Fibroblast of mammary gland (primary cell): ENCODE data around the gene PARP9.

Experiments used
- DNase-seq: peaks from one replicate; pipeline ENCODE4 v3.0.0-alpha.2; 2010; ENCODE audit warnings: low read depth
- H3K4me3 ChIP-seq: 2 replicates; pipeline ENCODE4 v1.5.1; 2011; ENCODE audit warnings: low read depth, mild to moderate bottlenecking, low read length, moderate library complexity; ENCODE audit not compliant: control insufficient read depth
- TF ChIP-seq, protein P1 (sequence below): conservative IDR thresholded peaks from 2 replicates; pipeline ENCODE4 v1.5.1; 2011; ENCODE audit warnings: low read depth, low read length, inconsistent platforms; ENCODE audit not compliant: control insufficient read depth, insufficient read depth

PARP9 gene

DNA sequence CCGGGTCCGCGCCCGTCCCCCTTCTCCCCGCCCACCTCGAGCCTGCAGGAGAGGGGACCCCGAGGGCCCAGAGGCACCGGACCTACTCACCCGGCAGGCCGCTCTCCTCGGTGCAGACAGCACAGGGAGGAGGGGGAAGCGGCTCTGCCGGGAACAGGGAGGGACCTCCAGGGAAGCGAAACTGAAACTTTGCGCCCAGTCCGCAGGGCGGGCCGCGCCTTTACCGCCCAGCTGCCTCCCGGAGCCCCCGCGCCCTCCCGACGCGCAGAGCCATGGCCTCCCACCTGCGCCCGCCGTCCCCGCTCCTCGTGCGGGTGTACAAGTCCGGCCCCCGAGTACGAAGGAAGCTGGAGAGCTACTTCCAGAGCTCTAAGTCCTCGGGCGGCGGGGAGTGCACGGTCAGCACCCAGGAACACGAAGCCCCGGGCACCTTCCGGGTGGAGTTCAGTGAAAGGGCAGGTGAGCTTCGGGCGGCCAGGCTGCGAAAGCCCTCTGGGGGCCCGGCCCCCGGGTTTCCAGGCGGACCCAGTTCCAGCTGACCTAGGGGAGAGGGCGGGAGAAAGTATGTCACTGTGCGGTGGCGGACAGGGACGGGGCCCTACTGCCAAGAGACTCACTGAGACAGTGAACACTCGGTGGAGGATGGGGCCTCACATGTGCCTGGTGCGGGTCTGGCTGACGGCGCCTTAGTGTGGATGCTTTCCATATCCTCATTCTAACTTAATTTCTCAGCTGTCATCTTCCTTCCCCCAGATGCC lies at the start of gene PARP9, which contains the start of gene DTX3L:
PARP9 (minus strand) TSS at position 146 of the 758 bp plus-strand sequence. CDS start 4,680 bp downstream, outside the sequence.
DTX3L (plus strand) TSS at position 184 of the 758 bp plus-strand sequence; CDS start at position 273, 89 bp downstream.
- DNase-seq, result peak; percentile 72
- H3K4me3 ChIP-seq, result peak within 1 kb of the TSS; percentile 83
- TF ChIP-seq, protein P1, sequence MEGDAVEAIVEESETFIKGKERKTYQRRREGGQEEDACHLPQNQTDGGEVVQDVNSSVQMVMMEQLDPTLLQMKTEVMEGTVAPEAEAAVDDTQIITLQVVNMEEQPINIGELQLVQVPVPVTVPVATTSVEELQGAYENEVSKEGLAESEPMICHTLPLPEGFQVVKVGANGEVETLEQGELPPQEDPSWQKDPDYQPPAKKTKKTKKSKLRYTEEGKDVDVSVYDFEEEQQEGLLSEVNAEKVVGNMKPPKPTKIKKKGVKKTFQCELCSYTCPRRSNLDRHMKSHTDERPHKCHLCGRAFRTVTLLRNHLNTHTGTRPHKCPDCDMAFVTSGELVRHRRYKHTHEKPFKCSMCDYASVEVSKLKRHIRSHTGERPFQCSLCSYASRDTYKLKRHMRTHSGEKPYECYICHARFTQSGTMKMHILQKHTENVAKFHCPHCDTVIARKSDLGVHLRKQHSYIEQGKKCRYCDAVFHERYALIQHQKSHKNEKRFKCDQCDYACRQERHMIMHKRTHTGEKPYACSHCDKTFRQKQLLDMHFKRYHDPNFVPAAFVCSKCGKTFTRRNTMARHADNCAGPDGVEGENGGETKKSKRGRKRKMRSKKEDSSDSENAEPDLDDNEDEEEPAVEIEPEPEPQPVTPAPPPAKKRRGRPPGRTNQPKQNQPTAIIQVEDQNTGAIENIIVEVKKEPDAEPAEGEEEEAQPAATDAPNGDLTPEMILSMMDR, result no peak

DNA sequence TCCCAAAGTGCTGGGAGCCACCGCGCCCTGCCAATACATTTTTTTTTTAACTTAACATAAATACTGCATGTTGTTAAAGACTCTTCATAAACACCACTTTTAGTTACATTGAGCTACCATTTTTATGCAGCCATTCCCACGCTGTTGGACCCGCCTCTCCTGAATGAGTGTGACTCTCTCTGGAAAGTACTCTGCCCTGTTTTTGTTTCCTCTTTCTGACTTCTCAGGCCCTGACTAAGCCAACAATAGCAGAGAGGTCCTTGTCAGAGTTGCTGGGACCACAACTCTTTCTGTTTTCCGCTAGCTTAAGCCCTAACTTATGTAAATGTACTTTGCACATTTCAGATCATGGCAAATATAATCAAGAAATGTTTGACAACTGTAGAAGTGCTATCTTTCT lies 48.6 kb upstream of the PARP9 start:
- no peak overlapping the region for H3K4me3 ChIP-seq
- no peak for DNase-seq
- TF ChIP-seq, protein P1, result no peak

DNA sequence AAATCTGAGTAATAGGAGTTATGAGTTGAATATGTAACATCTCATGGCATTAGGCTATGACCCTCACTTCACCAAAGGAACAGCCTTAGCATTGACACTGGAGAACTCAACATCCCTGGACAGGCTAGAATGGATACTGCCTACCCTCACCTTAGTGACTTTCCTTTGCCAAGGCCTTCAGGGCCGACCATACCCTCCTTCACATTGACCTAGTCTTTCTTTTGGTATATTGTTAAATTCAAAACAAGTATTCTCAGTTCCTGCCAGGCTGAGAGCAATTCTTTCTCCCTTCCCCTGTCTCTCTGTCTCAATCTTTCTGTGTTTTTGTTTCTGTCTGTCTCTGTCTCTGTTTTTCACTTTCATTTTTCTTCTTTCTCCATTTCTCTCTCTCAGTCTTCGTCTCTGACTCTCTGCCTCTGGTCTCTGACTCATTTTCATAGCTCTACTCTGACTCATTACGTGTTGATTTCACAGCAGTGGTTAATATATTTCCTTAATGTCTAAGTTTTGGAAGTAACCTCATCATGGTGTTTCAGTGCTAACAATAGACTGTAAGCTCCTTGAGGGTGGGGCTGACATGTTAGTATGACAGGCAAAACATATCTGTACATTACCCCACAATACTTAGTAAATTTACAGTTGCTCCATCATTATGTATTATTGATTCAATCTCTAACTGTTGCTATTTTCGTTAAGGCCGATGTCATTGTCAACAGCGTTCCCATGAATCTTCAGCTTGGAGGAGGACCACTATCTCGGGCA lies 45.9 kb upstream of the PARP9 start:
- H3K4me3 ChIP-seq, result no peak overlapping the region
- TF ChIP-seq, protein P1, result no peak
- peak; percentile 94 for DNase-seq

DNA sequence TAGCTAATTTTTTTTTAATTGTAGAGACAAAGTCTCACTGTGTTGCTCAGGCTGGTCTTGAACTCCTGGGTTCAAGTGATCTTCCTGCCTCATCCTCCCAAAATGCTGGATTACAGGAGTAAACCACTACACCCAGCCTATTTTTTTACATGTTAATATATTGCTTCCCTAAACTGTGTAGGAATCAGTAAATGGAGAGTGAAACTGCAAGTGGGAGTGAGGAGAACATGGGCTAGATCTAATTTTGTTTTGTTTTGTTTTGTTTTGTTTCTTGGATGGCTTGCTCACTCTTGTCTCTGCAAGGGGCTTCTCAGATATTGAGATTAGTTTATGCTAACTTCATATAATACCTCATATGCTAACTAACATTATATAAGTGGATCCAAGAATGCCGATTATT lies 44.8 kb upstream of the PARP9 start:
- TF ChIP-seq, protein P1, result no peak
- H3K4me3 ChIP-seq, result no peak overlapping the region
- no peak for DNase-seq

DNA sequence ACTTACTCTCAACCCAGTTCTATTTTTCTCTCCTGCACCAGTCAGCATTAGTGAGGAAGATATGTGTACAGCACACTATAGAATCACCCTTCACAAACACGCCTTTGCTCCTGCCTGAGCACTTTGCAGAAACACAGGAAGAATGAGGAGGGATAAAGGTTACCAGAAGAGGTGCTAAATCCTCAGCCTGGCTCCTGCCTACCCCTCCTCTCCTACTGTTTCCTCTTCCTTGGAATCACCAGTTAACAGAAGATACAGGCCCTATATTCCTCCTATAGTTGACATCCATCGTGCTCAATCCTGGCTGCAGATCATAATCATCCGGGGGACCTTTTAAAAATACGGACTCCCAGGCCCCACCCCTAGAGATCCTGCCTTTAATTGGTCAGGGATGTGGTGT lies 42.2 kb upstream of the PARP9 start:
- DNase-seq, result no peak
- no peak overlapping the region for H3K4me3 ChIP-seq
- TF ChIP-seq, protein P1, result no peak

DNA sequence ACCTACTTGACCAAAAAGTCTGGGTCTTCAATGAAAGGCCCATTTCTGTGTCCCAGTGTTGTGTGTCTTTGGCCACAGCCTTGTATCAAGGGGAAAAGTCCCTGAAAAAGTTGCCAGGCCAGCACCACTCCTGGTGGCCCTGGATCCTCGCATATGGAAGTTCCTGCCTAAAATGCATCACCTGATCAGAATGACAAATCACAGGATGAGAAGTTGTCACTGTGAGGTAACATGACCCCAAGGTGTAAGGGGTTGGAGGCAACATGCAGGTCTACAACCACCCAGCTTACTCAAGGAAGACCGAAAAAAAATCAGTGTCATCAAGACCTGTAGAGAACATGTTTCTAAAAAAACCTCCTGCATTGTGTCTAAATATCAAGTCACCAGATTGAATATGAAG lies 39.0 kb upstream of the PARP9 start:
- no peak for DNase-seq
- TF ChIP-seq, protein P1, result no peak

More for the DNA sequence above, 39.0 kb upstream of the PARP9 start:
- H3K4me3 ChIP-seq, result no peak overlapping the region
